ENCODE data around the gene BAK1.
A peak's percentile ranks its signal among the peaks of the same experiment; 100 is the strongest.
"Not testable (repeated sequence)": the region's sequence is repeated elsewhere in the genome, so short reads cannot be mapped to it uniquely, and the experiment has no call there.

The BAK1 gene

GRCh38 chr6:33534702-33535101, 45.4 kb downstream of the BAK1 start:
- H3K9me3 ChIP-seq (ENCODE audit: control insufficient read depth, low read length) = no peaks in the 10 kb centered on the region
- no peak overlapping the region for H3K4me3 ChIP-seq (ENCODE audit: insufficient read depth, low read depth, low read length, poor library complexity, severe bottlenecking)
- DNase-seq = no peak
- no peaks in the 10 kb centered on the region for H3K27me3 ChIP-seq (replicated peaks; ENCODE audit: control insufficient read depth, insufficient read depth, low read length, poor library complexity, severe bottlenecking)
- no peaks in the 10 kb centered on the region for H3K36me3 ChIP-seq (ENCODE audit: control insufficient read depth, insufficient read depth, low read length)
- no peak overlapping the region for H3K27ac ChIP-seq (ENCODE audit: insufficient read depth, low read length, poor library complexity, severe bottlenecking)
- H3K4me1 ChIP-seq (ENCODE audit: control insufficient read depth, insufficient read depth, low read length, poor library complexity, severe bottlenecking) = no peaks in the 10 kb centered on the region

- not testable (repeated sequence) for H3K9me3 ChIP-seq (ENCODE audit: control insufficient read depth, low read length); H3K27me3 ChIP-seq (replicated peaks; ENCODE audit: control insufficient read depth, insufficient read depth, low read length, poor library complexity, severe bottlenecking); H3K27ac ChIP-seq (ENCODE audit: insufficient read depth, low read length, poor library complexity, severe bottlenecking); H3K36me3 ChIP-seq (ENCODE audit: control insufficient read depth, insufficient read depth, low read length); H3K4me1 ChIP-seq (ENCODE audit: control insufficient read depth, insufficient read depth, low read length, poor library complexity, severe bottlenecking)
- DNase-seq = peak; percentile 36 to 45 (median 42)
- H3K4me3 ChIP-seq (ENCODE audit: insufficient read depth, low read depth, low read length, poor library complexity, severe bottlenecking) = peak overlapping the region; percentile 28
Measured at GRCh38 chr6:33533163-33533869, 46.8 kb downstream of the BAK1 start.

- not testable (repeated sequence) for H3K36me3 ChIP-seq (ENCODE audit: control insufficient read depth, insufficient read depth, low read length); H3K9me3 ChIP-seq (ENCODE audit: control insufficient read depth, low read length); H3K27me3 ChIP-seq (replicated peaks; ENCODE audit: control insufficient read depth, insufficient read depth, low read length, poor library complexity, severe bottlenecking); H3K4me3 ChIP-seq (ENCODE audit: insufficient read depth, low read depth, low read length, poor library complexity, severe bottlenecking); H3K4me1 ChIP-seq (ENCODE audit: control insufficient read depth, insufficient read depth, low read length, poor library complexity, severe bottlenecking); H3K27ac ChIP-seq (ENCODE audit: insufficient read depth, low read length, poor library complexity, severe bottlenecking); DNase-seq
Measured at GRCh38 chr6:33532431-33532830, 47.6 kb downstream of the BAK1 start.

GRCh38 chr6:33530617-33531016, 49.5 kb downstream of the BAK1 start:
- not testable (repeated sequence) for H3K4me3 ChIP-seq (ENCODE audit: insufficient read depth, low read depth, low read length, poor library complexity, severe bottlenecking); H3K27ac ChIP-seq (ENCODE audit: insufficient read depth, low read length, poor library complexity, severe bottlenecking); H3K36me3 ChIP-seq (ENCODE audit: control insufficient read depth, insufficient read depth, low read length); H3K9me3 ChIP-seq (ENCODE audit: control insufficient read depth, low read length); H3K4me1 ChIP-seq (ENCODE audit: control insufficient read depth, insufficient read depth, low read length, poor library complexity, severe bottlenecking); DNase-seq; H3K27me3 ChIP-seq (replicated peaks; ENCODE audit: control insufficient read depth, insufficient read depth, low read length, poor library complexity, severe bottlenecking)

All from effector memory CD4-positive, alpha-beta T cell (primary cell).